ENCODE data around the gene ATP13A2. TPM values are rescaled to one million over a fixed set of nuclear protein-coding genes. Genes with fewer than 3 reads are reported as not detected.

The ATP13A2 gene
- total RNA-seq, 1 donor from 2014 or later = 30.3 TPM

- Histone ChIP-seq H3K4me3 (ENCODE audit: low read depth, low read length) (no peak overlapping the region), H3K27me3 (ENCODE audit: control insufficient read depth, insufficient read depth, low read length) (no peaks in the 10 kb centered on the region), H3K36me3 (ENCODE audit: control insufficient read depth, insufficient read depth, low read length) (peaks cover 3% of the 10 kb centered on the region)
- DNase-seq (ENCODE audit: low read depth) (no peak), FAIRE-seq (no peak)
- no peak for TF ChIP-seq CTCF (IDR thresholded peaks at IDR 0.05; ENCODE audit: insufficient read depth, low read length, severe bottlenecking)
Observed at GRCh38 chr1:17014671-17015567, 3.2 kb upstream of the ATP13A2 start.

- no peak for FAIRE-seq
- no peak for TF ChIP-seq CTCF (IDR thresholded peaks at IDR 0.05; ENCODE audit: insufficient read depth, low read length, severe bottlenecking)
- H3K4me3 ChIP-seq (ENCODE audit: low read depth, low read length) = no peak overlapping the region
- no peaks in the 10 kb centered on the region for H3K36me3 ChIP-seq (ENCODE audit: control insufficient read depth, insufficient read depth, low read length)
- no peaks in the 10 kb centered on the region for H3K27me3 ChIP-seq (ENCODE audit: control insufficient read depth, insufficient read depth, low read length)
- no peak for DNase-seq (ENCODE audit: low read depth)
Observed at GRCh38 chr1:17013491-17014320, 2.0 kb upstream of the ATP13A2 start.

- no peak overlapping the region for H3K4me3 ChIP-seq (ENCODE audit: low read depth, low read length)
- FAIRE-seq (peak; percentile 32), DNase-seq (ENCODE audit: low read depth) (no peak)
- no peak for TF ChIP-seq CTCF (IDR thresholded peaks at IDR 0.05; ENCODE audit: insufficient read depth, low read length, severe bottlenecking)
- no peaks in the 10 kb centered on the region for H3K36me3 ChIP-seq (ENCODE audit: control insufficient read depth, insufficient read depth, low read length)
- H3K27me3 ChIP-seq (ENCODE audit: control insufficient read depth, insufficient read depth, low read length) = no peaks in the 10 kb centered on the region
Observed at GRCh38 chr1:17012775-17013490, 1.2 kb upstream of the ATP13A2 start.

GRCh38 chr1:17011092-17011438 lies 663 bp downstream of the ATP13A2 start:
- H3K4me3 ChIP-seq (ENCODE audit: low read depth, low read length) = peak overlapping the region; percentile 74
- TF ChIP-seq CTCF (IDR thresholded peaks at IDR 0.05; ENCODE audit: insufficient read depth, low read length, severe bottlenecking) = no peak

GRCh38 chr1:17009706-17010105 lies 2.0 kb downstream of the ATP13A2 start:
- no peak for TF ChIP-seq CTCF (IDR thresholded peaks at IDR 0.05; ENCODE audit: insufficient read depth, low read length, severe bottlenecking)
- FAIRE-seq (no peak), DNase-seq (ENCODE audit: low read depth) (no peak)
- Histone ChIP-seq H3K36me3 (ENCODE audit: control insufficient read depth, insufficient read depth, low read length) (peaks cover 3% of the 10 kb centered on the region), H3K27me3 (ENCODE audit: control insufficient read depth, insufficient read depth, low read length) (no peaks in the 10 kb centered on the region), H3K4me3 (ENCODE audit: low read depth, low read length) (no peak overlapping the region)

More at GRCh38 chr1:17011092-17011438, 663 bp downstream of the ATP13A2 start:
- DNase-seq (ENCODE audit: low read depth) (no peak), FAIRE-seq (no peak)
- no peaks in the 10 kb centered on the region for H3K27me3 ChIP-seq (ENCODE audit: control insufficient read depth, insufficient read depth, low read length)
- H3K36me3 ChIP-seq (ENCODE audit: control insufficient read depth, insufficient read depth, low read length) = no peaks in the 10 kb centered on the region

All from bronchial epithelial cell (primary cell).